ENCODE measurements around the gene HEYL.

HEYL gene

GRCh38 chr1:39639305-39640130, at the start of gene HEYL:
HEYL (minus strand) TSS chr1:39639643; CDS start chr1:39639625, 18 bp downstream.
- DNase-seq (ENCODE audit: low read depth in 2 of 2) = peak; percentile 33 to 67

- no peak for DNase-seq (ENCODE audit: low read depth in 2 of 2)
Observed at GRCh38 chr1:39689214-39689613, 49.8 kb upstream of the HEYL start.

GRCh38 chr1:39688706-39689105, 49.3 kb upstream of the HEYL start:
- no peak for DNase-seq (ENCODE audit: low read depth in 2 of 2)

GRCh38 chr1:39687243-39687642, 47.8 kb upstream of the HEYL start:
- DNase-seq (ENCODE audit: low read depth in 2 of 2) = no peak

- no peak for DNase-seq (ENCODE audit: low read depth in 2 of 2)
Observed at GRCh38 chr1:39685071-39685470, 45.6 kb upstream of the HEYL start.

GRCh38 chr1:39684313-39684664, 44.8 kb upstream of the HEYL start:
- no peak for DNase-seq (ENCODE audit: low read depth in 2 of 2)

- DNase-seq (ENCODE audit: low read depth in 2 of 2) = no peak
Observed at GRCh38 chr1:39683591-39684312, 44.3 kb upstream of the HEYL start.

- DNase-seq (ENCODE audit: low read depth in 2 of 2) = no peak
Observed at GRCh38 chr1:39681999-39682398, 42.6 kb upstream of the HEYL start.

GRCh38 chr1:39681294-39681693, 41.9 kb upstream of the HEYL start:
- DNase-seq (ENCODE audit: low read depth in 2 of 2) = no peak

- no peak for DNase-seq (ENCODE audit: low read depth in 2 of 2)
Observed at GRCh38 chr1:39680751-39681150, 41.3 kb upstream of the HEYL start.

GRCh38 chr1:39679821-39680220, 40.4 kb upstream of the HEYL start:
- no peak for DNase-seq (ENCODE audit: low read depth in 2 of 2)

GRCh38 chr1:39678889-39679288, 39.4 kb upstream of the HEYL start:
- no peak for DNase-seq (ENCODE audit: low read depth in 2 of 2)

GRCh38 chr1:39677645-39678044, 38.2 kb upstream of the HEYL start:
- DNase-seq (ENCODE audit: low read depth in 2 of 2) = no peak

GRCh38 chr1:39676948-39677548, 37.6 kb upstream of the HEYL start:
- DNase-seq (ENCODE audit: low read depth in 2 of 2) = no peak

- DNase-seq (ENCODE audit: low read depth in 2 of 2) = no peak
Observed at GRCh38 chr1:39675220-39675619, 35.8 kb upstream of the HEYL start.

GRCh38 chr1:39673215-39673614, 33.8 kb upstream of the HEYL start:
- DNase-seq (ENCODE audit: low read depth in 2 of 2) = no peak

- DNase-seq (ENCODE audit: low read depth in 2 of 2) = no peak
Observed at GRCh38 chr1:39672551-39672947, 33.1 kb upstream of the HEYL start.

GRCh38 chr1:39671793-39672550, 32.5 kb upstream of the HEYL start, which contains the start of gene NT5C1A:
NT5C1A (minus strand) TSS chr1:39672107; CDS start chr1:39672038, 69 bp downstream.
- no peak for DNase-seq (ENCODE audit: low read depth in 2 of 2)

GRCh38 chr1:39671433-39671792, 32.0 kb upstream of the HEYL start:
- no peak for DNase-seq (ENCODE audit: low read depth in 2 of 2)

GRCh38 chr1:39670689-39671088, 31.2 kb upstream of the HEYL start:
- no peak for DNase-seq (ENCODE audit: low read depth in 2 of 2)

- no peak for DNase-seq (ENCODE audit: low read depth in 2 of 2)
Observed at GRCh38 chr1:39668894-39669293, 29.5 kb upstream of the HEYL start.

GRCh38 chr1:39668111-39668510, 28.7 kb upstream of the HEYL start:
- DNase-seq (ENCODE audit: low read depth in 2 of 2) = no peak

Measured in stimulated activated CD4-positive, alpha-beta T cell treated with anti-CD3 and anti-CD28 coated beads, Interleukin-15, amount 100 ng/mL, for 48 hours (primary cell).